WERI-Rb-1 (cell line): ENCODE data around the gene TEAD3.

Source experiments
- DNase-seq: peaks from one replicate; pipeline ENCODE4 v3.0.0-alpha.2; 2020
- H3K27ac ChIP-seq: fragments of 250-450 bp; sonication (Bioruptor Pico); 2 replicates; pipeline ENCODE4 v1.5.1; 2020; ENCODE audit warnings: mild to moderate bottlenecking, moderate library complexity
- H3K27me3 ChIP-seq: fragments of 250-450 bp; sonication (Bioruptor Pico); 2 replicates; pipeline ENCODE4 v1.5.1; 2021; ENCODE audit warnings: mild to moderate bottlenecking, low read depth, moderate library complexity; ENCODE audit not compliant: insufficient read depth, severe bottlenecking
- H3K36me3 ChIP-seq: fragments of 250-450 bp; sonication (Bioruptor Pico); 2 replicates; pipeline ENCODE4 v1.5.1; 2020; ENCODE audit warnings: mild to moderate bottlenecking, moderate library complexity
- H3K4me3 ChIP-seq: 2 replicates; pipeline ENCODE4 v1.5.1; 2011; ENCODE audit warnings: low read depth, mild to moderate bottlenecking, control low read depth, low read length
- H3K9me3 ChIP-seq: fragments of 250-450 bp; sonication (Bioruptor Pico); 2 replicates; pipeline ENCODE4 v1.5.1; 2021; ENCODE audit warnings: mild to moderate bottlenecking, moderate library complexity; ENCODE audit not compliant: severe bottlenecking
- TF ChIP-seq, protein P1 (sequence below): IDR thresholded peaks from 2 replicates; pipeline ENCODE4 v1.5.1; 2011; ENCODE audit warnings: low read depth, mild to moderate bottlenecking, control low read depth, inconsistent platforms, low read length

The TEAD3 gene

GRCh38 chr6:35534407-35535170 lies 37.7 kb upstream of the TEAD3 start:
- Histone ChIP-seq H3K36me3 (no peaks in the 10 kb centered on the region), H3K4me3 (peak overlapping the region; percentile 5; the same call in 1 of the 2 replicates), H3K27ac (peak overlapping the region; percentile 92), H3K27me3 (no peaks in the 10 kb centered on the region), H3K9me3 (peaks cover 3% of the 10 kb centered on the region)
- TF ChIP-seq, protein P1, sequence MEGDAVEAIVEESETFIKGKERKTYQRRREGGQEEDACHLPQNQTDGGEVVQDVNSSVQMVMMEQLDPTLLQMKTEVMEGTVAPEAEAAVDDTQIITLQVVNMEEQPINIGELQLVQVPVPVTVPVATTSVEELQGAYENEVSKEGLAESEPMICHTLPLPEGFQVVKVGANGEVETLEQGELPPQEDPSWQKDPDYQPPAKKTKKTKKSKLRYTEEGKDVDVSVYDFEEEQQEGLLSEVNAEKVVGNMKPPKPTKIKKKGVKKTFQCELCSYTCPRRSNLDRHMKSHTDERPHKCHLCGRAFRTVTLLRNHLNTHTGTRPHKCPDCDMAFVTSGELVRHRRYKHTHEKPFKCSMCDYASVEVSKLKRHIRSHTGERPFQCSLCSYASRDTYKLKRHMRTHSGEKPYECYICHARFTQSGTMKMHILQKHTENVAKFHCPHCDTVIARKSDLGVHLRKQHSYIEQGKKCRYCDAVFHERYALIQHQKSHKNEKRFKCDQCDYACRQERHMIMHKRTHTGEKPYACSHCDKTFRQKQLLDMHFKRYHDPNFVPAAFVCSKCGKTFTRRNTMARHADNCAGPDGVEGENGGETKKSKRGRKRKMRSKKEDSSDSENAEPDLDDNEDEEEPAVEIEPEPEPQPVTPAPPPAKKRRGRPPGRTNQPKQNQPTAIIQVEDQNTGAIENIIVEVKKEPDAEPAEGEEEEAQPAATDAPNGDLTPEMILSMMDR: no peak
- DNase-seq: peak; percentile 100

DNA sequence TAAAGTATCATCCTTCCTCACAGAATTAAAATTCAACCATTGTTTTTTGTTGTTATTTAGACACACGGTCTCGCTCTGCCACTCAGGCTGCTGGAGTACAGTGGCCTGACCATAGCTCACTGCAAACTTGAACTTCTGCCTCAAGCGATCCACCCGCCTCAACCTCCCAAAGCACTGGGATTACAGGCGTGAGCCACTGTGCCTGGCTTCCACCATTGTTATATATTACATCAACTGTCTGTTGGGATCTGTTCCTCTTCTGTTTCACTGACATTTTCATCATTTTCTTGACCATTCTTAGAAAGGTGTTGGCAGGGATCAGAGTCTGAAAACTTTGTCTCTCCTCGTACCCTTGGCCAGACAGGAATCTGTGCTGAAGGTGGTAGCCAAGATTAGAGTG lies 37.1 kb upstream of the TEAD3 start:
- TF ChIP-seq, protein P1: no peak
- Histone ChIP-seq H3K4me3 (no peak overlapping the region; the same call in 1 of the 2 replicates), H3K36me3 (no peaks in the 10 kb centered on the region), H3K9me3 (peaks cover 3% of the 10 kb centered on the region), H3K27ac (peak overlapping the region; percentile 92), H3K27me3 (no peaks in the 10 kb centered on the region)
- no peak for DNase-seq

- peaks cover 3% of the 10 kb centered on the region for H3K9me3 ChIP-seq
- DNase-seq: peak; percentile 93
- H3K27me3 ChIP-seq: no peaks in the 10 kb centered on the region
- TF ChIP-seq, protein P1: no peak
- H3K36me3 ChIP-seq: no peaks in the 10 kb centered on the region
- H3K27ac ChIP-seq: peak overlapping the region; percentile 92
- H3K4me3 ChIP-seq: no peak overlapping the region
Measured at GRCh38 chr6:35532126-35532525, 35.2 kb upstream of the TEAD3 start.

DNA sequence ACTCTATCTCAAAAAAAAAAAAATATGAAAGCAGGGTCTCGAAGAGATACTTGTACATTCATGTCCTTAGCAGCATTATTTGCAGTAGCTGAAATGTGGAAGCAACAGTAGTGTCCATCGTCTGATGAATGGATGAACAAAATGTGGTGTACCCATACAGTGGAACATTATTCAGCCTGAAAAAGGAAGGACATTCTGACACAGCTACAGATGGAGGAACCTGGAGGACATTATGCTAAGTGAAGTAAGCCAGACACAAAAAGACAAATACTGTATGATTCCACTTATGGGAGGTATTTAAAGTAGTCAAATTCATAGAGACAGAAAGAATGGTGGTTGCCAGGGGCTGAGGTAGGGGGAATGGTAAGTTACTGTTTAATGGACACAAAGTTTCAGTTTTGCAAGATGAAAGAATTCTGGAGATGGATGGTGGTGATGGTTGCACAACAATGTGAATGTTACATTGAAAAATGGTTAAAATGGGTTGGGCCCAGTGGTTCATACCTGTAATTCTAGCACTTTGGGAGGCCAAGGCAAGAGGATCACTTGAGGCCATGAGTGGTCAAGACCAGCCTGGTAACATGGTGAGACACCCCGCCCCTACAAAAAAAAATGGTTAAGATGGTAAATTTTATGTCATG lies 27.6 kb upstream of the TEAD3 start:
- Histone ChIP-seq H3K4me3 (no peak overlapping the region), H3K27ac (no peak overlapping the region), H3K27me3 (no peaks in the 10 kb centered on the region), H3K36me3 (no peaks in the 10 kb centered on the region), H3K9me3 (no peaks in the 10 kb centered on the region)
- TF ChIP-seq, protein P1: no peak
- DNase-seq: no peak

GRCh38 chr6:35522660-35523658 lies 26.1 kb upstream of the TEAD3 start:
- H3K27ac ChIP-seq: peak overlapping the region; percentile 72
- H3K27me3 ChIP-seq: no peaks in the 10 kb centered on the region
- no peak overlapping the region for H3K4me3 ChIP-seq
- TF ChIP-seq, protein P1: peak; percentile 98
- DNase-seq: peak; percentile 95
- no peaks in the 10 kb centered on the region for H3K9me3 ChIP-seq
- no peaks in the 10 kb centered on the region for H3K36me3 ChIP-seq
